Stimulated activated CD8-positive, alpha-beta memory T cell treated with anti-CD3 and anti-CD28 coated beads, Interleukin-15, amount 100 ng/mL, for 48 hours (primary cell): ENCODE results near the gene CTSL.

Experiments
- DNase-seq, 2 donors: peaks; one replicate each; pipeline ENCODE4 v3.0.0-alpha.2; 2020; ENCODE audit warnings: low read depth in 2 of 2

The CTSL gene

DNA sequence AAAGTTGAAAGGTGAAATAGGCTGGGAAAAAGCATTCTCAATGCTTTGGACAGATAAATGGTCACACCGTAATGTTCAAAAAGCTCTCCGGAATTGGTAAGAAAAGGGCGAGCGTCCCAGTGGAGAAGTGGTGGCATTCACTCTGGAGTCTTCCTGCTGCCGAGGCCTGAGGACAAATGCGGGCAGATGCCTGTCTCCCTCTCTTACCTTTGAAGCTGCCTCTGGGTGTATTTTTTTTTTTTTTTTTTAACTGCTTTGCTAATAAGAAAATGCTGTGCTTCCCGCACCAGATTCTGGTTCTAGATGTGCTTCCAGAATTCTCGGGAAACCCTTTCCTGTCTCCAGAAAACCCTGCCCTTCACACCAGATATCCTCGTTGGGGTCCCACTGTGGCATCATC lies 24.4 kb upstream of the CTSL start:
- DNase-seq = no peak

DNA sequence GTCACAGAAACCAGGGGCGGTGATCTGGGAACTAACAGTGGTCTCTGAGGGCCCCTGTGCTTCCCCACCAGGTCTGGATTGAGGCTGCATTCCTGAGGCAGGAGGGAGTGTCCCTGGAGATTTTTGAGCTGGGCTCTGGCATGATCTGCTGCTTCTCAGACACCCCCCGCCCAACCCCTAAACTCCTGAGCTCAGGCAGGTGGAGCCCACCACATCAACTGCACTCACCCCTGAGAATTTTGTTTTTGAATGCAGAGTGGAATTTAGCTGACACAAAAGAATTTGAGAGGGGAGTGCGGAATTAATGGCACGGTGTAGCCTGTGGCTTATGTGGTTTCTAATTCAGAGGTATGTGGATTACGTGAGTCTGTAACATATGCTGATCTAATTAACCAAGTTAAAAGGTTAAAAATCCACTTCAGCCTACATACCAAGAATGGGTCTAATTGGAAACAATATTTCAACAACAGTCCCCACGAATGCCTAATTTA lies 23.9 kb upstream of the CTSL start:
- DNase-seq = no peak

DNA sequence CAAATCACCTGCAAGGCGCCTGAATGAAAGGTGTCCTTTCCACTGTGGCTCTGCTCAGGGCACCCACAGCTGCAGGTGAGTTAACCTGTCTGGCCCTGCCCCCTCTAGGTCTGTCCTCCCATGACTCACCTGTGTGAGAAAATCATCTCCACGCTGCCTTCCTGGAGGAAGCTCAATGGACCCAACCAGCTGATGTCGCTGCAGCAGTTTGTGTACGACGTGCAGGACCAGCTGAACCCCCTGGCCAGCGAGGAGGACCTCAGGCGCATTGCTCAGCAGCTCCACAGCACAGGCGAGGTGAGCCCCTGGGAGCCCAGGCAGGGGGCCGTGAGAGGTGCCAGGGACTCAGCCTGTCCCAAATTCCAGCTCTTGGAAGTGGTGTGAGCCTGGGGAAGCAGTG lies 23.0 kb upstream of the CTSL start:
- DNase-seq = no peak

DNA sequence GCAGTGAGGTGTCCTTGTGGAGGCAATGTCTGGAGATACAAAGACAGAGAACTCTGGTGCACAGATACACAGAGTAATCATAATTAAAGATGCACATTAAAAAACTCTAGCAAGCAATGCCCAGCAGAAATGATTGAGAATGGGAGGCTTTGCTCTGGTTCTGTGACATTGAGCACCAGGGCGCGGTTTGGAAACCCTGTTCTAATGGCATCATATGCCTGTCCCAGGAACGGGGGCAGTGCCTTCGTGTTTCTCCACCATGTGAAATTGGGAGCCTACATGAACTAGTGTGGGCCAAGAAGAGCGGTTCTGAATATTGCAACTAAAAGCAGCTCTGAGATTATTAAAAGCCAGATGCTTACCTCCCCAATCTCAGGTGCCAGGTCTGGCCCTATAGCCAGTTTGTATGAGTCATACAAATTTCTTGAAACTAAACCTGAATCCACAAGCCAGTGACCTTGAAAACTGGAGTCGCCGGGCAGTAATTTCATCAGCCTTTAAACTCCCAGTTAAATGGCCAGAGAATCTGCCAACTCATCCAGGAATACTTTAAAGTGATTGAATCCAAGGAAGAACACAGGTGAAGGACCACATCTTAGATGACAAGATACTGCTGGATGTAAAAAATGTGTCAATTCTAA lies 22.2 kb upstream of the CTSL start:
- no peak for DNase-seq

DNA sequence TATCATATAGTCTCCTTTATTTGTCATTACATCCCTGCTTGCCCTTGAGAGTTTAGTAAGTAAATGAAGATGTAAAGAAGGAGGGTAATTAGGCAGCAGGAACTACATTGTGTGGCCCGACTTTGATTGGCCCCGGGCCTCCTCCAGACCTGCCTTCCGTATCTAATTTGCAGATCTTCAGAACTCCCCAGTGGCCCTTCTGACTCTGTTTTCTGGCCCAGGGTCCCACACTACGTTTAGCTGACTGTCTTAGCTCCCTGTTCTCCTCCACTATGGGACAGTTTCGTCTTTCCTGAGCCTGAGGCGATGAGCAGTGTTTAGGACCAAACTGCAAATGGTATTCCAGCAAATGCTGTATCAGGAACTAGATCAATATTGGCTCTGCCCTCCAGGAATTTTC lies 21.6 kb upstream of the CTSL start:
- no peak for DNase-seq

DNA sequence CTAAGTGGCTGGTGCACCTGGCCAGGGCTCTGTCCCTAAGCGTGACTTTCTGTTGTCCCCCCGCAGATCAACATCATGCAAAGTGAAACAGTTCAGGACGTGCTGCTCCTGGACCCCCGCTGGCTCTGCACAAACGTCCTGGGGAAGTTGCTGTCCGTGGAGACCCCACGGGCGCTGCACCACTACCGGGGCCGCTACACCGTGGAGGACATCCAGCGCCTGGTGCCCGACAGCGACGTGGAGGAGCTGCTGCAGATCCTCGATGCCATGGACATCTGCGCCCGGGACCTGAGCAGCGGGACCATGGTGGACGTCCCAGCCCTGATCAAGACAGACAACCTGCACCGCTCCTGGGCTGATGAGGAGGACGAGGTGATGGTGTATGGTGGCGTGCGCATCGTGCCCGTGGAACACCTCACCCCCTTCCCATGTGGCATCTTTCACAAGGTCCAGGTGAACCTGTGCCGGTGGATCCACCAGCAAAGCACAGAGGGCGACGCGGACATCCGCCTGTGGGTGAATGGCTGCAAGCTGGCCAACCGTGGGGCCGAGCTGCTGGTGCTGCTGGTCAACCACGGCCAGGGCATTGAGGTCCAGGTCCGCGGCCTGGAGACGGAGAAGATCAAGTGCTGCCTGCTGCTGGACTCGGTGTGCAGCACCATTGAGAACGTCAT lies 19.7 kb upstream of the CTSL start:
- no peak for DNase-seq

DNA sequence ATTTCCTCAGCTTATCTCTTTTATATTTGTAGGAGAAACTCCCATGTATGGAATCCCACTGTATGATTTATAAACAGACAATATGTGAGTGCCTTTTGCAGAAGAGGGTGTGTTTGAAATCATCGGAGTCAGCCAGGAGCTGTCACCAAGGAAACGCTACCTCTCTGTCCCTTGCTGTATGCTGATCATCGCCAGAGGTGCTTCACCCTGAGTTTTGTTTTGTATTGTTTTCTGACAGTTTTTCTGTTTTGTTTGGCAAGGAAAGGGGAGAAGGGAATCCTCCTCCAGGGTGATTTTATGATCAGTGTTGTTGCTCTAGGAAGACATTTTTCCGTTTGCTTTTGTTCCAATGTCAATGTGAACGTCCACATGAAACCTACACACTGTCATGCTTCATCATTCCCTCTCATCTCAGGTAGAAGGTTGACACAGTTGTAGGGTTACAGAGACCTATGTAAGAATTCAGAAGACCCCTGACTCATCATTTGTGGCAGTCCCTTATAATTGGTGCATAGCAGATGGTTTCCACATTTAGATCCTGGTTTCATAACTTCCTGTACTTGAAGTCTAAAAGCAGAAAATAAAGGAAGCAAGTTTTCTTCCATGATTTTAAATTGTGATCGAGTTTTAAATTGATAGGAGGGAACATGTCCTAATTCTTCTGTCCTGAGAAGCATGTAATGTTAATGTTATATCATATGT lies 18.0 kb upstream of the CTSL start:
- no peak for DNase-seq

DNA sequence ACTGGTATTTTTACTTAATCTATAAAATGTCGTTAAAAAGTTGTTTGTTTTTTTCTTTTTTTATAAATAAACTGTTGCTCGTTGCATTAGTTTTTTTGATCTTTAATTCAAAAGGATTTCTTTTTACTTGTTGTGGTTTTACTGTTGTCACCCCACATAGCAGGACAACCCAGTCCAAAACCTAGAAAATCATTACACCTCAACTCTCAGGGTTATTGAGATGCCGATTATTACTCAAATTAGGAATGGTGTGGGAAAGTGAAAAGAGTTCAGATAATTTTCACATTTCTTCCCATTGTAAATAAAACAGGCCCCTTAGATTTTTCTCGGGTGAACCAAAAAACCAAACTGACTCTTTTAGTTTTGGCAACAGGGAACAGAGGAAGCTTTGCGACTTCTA lies 17.4 kb upstream of the CTSL start:
- no peak for DNase-seq

DNA sequence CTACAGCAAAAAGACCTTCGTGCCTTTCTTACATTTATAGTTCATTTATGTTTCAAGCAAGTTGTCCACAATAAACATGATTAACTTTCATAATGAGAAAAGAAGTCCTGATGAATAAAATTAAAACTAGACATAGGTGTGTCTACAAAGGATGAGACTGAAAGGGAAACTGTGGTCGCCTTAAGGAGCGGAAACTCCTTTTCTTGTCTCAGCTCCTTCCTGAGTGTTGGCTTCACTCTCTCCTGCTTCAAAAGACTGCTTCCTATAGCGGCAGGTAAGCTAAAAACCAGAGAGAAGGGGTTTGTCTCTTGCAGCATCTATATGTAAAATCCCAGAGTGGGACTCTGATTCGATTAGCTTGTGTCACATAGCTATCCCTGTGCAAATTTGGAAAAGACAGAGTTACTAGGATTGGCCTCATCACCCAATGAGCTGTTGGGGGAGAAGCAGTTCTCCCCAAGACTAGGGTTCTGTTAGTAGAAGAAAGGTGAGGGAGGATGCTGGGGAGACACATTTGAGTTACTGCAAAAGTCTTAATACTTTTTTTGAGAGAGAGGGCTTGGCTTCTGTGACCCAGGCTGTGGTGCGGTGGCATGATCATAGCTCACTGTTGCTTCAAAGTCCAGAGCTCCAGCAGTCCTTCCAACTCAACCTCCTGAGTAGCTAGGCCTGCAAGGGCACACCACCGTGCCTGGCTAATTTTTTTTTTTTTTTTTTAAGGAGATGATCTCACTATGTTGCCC lies 16.8 kb upstream of the CTSL start:
- DNase-seq = no peak

DNA sequence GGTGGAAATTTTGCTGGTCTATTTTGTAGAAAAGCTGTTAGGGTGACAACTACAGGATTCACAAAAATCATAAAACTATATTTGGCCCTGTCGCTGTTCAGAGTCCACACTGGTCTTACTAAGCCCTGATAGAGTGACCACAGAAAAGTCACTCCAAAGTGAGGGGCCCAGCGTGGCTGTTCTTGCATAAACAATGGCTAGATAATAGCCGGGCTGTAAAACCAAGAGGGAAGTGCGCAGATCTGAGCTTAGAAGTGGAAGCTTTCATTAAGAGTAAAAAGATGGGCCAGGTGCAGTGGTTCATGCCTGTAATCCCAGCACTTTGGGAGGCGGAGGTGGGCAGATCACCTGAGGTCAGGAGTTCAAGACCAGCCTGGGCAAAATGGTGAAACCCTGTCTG lies 15.5 kb upstream of the CTSL start:
- DNase-seq = no peak

DNA sequence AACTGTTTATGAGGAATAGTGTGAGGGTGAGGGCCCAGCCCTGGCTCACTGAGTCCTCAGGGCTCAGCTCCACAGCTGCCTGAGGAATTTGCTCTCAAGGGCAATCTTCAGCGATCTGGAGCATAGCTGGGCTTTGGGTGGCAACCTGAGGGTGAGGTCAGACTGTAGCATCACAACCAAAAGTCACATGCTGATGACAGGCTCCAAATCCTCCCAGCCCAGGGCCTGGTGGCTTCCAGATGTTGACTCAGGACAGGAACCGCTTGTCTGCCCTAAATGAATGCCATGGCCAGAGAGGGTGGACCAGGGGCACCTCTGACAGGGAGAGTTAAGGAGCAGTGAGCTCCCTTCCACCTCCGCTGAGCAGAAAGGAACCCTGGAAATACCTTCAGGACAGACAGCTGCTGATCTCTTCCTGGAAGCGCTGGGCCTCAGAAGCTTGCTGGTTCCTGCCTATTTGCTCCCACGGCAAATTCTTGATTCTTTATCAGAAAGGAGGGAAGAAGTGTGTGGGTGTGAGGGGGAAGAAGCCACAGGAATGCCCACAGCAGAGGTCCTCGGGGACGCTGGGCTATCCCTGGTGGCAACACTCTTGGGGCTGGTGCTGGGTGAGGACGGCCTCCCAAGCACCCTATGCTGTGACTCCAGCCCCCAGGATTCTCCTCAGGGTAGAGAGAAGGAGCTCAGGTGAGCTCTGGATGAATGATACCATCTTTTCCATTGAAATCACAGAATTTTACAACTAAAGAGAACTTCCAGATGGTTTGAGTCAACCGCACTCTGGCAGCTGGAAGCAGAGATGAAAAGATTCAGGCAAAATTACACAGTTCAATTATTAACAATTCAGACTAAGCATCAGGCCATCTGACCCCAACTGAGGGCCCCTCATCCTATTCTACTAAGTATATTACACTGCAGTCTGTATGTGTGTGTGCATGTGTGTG lies 13.8 kb upstream of the CTSL start:
- no peak for DNase-seq

DNA sequence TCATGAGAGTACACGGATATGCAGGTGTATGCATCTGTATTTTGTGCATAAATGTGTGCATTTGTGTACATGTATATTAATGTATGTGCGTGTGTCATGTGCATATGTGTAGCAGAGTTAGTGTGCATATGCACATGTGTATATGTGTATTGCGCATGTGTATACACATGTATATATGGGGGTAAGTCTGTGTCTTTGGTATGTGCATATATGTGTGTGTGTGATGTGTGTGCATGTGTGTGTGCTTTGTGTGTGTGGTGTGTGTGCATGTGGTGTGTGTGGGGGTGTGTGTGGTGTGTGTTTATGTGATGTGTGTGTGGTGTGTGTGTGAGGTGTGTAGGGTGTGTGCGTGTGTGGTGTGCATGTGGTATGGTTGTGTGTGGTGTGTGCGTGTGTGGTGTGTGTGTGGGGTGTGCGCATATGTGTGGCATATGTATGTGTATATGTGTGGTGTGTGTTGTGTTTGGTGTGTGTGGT lies 13.1 kb upstream of the CTSL start:
- DNase-seq = no peak

DNA sequence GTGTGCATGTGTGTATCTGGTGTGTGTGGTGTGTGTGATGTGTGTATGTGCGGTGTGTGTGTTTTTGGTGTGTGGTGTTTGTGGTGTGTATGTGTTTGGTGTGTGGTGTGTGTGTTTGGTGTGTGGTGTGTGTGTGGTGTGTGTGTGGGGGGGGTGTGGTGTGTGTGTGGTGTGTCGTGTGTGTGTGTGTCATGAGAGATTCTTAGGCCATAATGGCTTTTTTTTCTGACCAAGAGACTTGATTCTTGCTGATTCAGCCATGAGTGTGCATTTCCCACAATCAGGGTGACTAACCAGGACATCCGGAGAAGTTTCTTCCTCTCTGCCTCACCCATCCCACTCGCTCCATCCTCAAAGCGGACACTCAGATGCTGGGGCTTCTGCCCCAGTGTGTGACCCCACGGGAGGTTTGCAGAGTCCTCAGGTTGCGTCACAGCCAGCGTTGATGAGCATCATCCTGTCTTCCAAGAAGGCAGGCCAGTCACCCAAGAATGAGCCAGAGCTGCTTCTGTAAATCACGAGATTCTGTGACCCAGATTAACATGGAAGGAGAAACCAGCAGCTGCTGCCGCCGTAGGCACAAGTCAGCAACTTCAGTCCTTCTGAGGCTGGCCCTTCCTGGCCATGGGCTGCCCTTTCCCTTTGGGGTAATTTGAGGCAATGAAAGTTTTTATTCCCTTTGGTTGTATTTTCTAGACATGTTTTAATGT lies 12.5 kb upstream of the CTSL start:
- peak in 1 of 2 donors; percentile 39 for DNase-seq

DNA sequence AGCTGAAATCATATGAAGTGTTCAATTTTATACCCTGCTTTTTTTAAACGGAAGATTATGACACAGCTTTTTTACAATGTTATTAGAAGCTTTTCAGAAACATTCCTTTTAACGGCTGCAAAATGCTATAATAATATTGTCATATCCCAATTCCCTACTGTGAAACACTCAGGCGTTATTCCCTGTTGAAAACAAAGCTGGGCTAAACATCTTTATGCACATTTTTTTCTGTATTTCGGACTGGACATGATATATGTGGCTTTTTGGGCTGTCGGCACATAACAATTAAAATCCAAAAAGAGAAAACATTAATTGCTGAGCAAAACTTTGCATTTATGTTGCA lies 12.0 kb upstream of the CTSL start:
- DNase-seq = no peak

DNA sequence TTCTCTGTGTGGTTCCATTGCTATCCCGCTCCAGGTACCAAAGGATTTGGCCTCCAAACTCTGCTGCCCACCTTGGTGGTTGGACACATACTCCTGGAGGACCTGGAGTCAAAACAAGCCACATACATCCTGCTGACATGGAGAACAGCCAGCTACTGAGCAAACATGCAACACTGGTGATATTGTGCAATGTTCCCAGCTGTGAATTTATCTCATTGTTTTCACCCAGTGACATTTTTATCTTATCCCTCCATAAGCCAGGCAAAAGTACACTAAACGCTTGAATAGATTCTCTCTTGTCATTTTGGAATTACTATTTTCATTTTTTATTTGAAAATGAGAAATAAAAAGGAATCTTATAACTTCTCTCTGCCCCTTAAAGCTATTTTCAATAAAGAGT lies 11.1 kb upstream of the CTSL start:
- no peak for DNase-seq

DNA sequence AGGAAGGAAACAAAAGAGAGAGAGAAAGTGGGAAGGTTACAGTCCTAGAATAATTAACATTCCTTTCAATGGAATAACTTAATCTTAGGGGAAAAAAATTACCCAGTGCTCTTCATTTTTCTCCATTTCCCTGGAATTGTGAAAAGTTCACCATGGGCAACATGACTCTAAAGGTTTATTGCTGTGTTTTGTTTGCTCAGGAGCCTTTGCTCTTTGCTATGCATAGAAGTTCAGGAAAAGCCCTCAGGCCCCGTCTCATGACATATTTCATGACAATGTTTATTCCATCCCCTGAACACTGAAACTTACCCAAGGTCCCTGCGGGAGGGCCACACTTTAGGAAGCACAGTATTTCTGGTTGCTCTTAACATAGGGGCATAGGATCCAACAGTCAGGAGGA lies 9.8 kb upstream of the CTSL start:
- DNase-seq = no peak

DNA sequence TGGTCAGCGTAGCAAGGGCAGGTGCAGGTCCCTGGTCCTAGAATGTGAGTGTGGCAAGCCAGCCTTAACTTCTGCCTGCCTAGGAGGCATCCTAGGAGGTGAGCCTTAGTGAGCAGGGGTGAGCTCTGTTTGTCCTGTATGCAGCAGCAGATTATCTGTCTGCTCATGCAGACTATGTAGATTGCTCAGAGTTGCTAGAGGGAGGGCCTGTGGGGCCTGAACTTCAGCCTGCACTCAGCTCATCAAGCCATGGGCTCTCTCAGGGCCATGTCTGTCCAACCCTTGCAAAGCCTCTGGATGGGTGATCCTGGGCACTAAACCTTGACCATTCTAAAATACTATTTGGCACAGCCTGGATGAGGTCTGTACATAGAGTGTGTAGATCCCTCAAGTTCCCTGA lies 8.5 kb upstream of the CTSL start:
- DNase-seq = no peak

DNA sequence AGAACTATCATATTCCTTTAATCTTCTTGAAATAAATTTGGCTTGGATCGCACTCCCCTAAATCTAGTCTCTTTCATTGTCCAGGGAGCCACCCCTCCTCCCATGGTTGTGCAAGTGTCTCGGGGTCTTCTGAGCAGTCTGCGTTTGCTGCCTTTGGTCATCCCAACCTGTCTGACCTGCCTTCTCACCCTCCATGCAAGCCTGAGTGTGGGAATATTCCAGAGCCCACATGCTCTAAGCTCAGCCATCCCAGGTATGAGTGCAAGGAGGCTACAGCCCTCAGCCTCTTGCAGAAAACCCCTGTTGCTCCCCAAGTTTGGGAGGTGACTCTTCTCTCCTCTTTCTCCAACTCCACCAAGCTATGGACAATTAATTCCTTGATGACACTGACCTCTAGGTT lies 7.7 kb upstream of the CTSL start:
- no peak for DNase-seq

DNA sequence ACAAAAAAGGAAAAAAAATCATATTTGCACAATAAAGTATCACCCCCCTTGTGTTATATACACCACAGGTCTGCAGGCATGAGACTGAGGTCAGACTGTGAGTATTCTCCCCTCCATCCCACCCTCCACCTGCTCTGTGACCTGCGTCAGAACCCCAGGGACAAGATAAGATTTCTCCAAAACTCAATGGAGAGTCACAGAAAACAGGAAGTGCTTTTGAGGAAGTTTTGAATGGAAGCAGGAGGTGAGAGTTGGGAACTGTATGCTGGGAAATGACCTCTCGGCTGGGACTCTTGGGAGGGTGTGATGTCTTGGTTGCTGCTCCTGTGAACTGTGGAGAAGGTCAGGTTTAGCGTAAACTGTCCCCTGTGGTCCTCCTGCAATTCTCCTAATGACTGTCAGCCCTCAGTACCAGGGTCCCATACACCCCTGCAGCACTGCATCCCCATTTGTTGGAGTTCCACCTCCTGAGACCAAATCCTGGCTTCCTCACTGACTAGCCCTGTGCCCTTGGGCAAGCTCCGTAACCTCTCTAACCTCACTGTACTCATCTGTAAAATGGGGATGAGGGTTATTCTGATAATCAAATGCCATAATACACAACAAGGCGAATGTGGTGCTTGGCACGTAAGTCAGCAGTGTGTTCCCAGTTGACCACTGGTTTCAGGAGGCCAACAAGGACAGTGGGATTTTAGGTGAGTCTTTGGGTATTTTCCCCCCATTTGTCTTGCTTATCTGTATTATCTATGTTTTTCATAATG lies 6.9 kb upstream of the CTSL start:
- no peak for DNase-seq

DNA sequence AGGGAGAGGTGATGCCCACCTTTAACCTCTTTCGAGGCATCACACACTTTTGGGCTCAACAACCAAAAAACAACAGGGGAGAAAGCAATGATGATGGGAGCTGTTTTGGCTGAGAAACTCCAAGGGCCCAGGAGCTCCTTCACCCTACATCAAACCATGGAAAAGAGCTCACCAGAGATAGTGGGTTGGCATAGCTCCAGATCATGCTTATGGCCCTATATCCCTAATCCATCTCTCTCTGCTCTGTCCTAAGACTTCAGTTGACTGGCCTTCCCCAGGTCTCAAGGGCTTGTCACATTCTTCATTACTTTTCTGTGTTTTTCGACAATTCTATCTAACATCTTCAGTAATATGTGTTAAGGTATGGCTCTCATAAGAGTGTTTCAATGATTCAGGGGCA lies 5.7 kb upstream of the CTSL start:
- no peak for DNase-seq
